Left lobe of liver (tissue), 2 donors: ENCODE data around the gene UBE2J2. TPM values are rescaled to one million over a fixed set of nuclear protein-coding genes. Genes with fewer than 3 reads are reported as not detected.
A peak's percentile ranks its signal among the peaks of the same experiment; 100 is the strongest.

Experiments used
- ATAC-seq: fragments of 200-7000 bp; cut with Tn5 transposase; one replicate; pipeline ENCODE4 v1.9.1; 2020; ENCODE audit warnings: mild to moderate bottlenecking, moderate library complexity
- DNase-seq: peaks from one replicate; pipeline ENCODE4 v3.0.0-alpha.2; 2020; ENCODE audit warnings: low spot score
- total RNA-seq: library from RNA; stranded (reverse); gene quantifications from one replicate; pipeline ENCODE4 v1.2.1, GENCODE V29; 2021
- donor health status: DM: no; HTN: no; CAD: no; lungs with moderate emphysema.
- donor health status: DM: no; HTN: yes; CAD: no.

The UBE2J2 gene
- total RNA-seq, 1 donor from 2014 or later = 27.6 TPM

GRCh38 chr1:1242461-1243265 is 31.0 kb downstream of the UBE2J2 start:
- DNase-seq (no peak), ATAC-seq (no peak)

DNA sequence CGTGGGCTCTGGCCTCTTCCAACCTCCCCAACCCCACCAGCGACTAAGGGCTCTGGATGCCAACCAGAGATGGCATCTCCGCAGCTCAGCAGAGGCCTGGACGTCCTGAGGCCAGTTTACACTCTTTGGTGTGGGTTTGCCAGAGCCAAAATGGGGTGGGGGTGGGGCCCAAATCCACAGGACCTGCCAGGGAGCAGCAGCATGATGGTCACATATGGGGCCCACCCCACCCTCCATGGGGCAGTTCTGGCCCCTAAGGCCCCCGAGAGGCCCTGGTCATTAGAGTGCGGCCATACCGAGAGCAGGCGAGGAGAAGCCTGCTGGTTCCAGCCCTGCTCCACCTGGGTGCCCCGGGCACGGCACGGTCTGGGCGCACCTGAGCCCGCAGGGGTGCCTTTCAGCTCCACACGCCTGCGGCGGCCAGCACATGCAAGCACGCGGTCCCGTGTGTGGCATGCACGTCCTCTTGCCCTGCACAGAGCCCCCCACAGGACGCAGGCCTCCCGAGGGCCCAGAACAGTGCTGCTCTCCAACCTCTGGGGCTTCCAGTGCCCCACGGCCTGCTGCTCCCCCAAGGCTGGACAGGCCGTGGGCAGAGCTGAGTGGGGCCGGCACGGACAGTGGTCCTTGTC is 31.9 kb downstream of the UBE2J2 start:
- no peak for DNase-seq

GRCh38 chr1:1240822-1241587 is 32.6 kb downstream of the UBE2J2 start:
- ATAC-seq (peak; percentile 1), DNase-seq (no peak)

More for the DNA sequence above, 31.9 kb downstream of the UBE2J2 start:
- ATAC-seq = no peak

DNA sequence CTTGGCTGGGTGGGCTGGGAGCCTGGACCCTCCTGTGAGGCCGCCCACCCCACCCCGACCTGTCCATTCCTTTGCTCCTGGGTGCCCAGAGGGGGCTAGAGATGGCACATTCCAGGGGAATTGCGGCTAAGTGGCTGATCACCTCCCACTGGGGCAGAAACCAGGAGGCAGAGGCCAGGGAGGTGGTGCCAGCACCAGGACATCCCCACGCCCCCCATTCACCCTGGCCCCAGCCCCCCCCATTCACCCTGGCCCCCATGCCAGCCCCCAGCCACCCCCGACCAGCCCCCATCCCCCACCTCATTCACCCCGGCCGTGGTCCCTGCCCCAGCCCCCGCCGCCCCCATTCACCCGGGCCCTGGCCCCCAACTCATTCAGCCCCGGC is 33.3 kb downstream of the UBE2J2 start:
- DNase-seq = no peak
- no peak for ATAC-seq

DNA sequence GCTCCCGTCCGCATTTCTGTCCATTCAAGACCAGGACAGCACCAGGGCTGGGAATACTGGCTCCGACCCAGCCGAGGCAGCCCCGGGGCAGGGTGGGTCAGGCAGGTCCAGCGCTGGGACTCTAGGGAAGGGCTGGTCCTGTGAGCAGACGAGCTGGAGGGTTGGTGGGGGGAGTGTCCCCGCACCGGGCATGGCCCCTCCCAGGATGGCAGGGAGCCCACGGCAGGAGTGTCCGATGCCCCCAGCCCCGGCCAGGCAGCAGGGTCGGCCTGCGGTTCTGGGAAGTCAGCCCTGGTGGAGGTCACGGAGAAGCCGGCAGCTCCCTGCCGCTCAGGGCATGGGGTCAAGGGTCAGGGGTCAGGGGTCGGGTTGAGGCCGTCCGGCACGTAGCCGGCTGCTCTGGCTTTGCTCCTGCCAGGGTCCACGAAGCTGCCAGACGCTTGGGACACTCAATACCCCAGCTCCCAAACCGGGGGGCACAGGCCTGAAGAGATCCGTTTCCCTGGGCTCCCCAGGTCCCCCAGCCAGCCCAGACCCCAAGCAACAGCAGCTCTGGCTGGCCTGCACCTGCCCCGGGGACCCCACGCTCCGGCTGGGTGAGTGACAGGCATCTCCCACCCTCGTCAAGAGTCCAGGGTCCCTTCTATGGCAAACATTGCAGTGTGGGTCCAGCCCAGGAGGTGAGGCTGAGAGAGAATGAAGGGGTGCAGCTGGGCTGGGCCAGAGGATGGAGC is 33.9 kb downstream of the UBE2J2 start:
- DNase-seq = peak; percentile 77
- peak; percentile 71 for ATAC-seq

- no peak for ATAC-seq
- no peak for DNase-seq
Observed at GRCh38 chr1:1239227-1239613, 34.4 kb downstream of the UBE2J2 start.

GRCh38 chr1:1238702-1239178 is 34.9 kb downstream of the UBE2J2 start:
- ATAC-seq (no peak), DNase-seq (no peak)

DNA sequence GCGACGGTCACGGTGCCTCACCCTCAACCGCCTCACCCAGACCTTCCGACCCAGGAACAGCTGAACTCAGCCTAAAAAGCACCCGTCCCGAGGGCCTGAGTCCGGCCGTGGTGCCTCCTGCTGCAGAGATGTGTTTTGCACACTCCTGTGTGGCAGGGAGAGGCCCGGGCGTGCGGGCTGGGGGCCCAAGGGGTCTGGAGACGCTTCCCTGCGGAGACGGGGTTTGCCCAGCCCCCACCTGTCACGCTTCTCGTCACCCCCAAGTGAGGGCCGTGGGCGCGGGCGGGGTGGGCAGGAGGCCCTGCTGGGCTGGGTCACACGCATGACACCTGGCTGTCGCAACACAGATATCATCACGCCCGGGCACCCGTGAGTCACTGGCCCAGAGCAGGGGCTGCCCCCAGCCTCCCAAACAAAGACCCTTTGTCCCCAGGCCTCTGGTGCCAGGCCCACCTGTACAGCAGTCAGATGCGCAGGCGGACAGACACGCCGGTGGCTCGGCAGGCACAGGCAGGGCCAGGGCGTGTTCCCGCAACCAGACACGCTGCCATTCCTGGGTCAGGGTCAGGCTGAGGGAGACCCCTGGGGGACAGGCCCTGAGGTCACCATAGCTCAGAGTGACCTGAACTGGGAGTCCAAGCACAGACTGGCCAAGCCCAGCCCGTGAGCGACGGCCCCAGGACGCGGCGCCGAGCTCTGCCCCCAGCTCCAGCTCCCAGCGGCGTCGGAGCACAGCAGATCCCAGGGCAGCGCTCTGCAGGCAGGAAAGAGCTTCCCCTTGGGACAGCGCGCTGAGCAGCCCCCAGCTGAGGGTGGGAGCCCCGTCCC is 35.6 kb downstream of the UBE2J2 start:
- ATAC-seq = peak; percentile 4

GRCh38 chr1:1236945-1237873 is 36.4 kb downstream of the UBE2J2 start:
- ATAC-seq (peak; percentile 64), DNase-seq (no peak)

More for the DNA sequence above, 35.6 kb downstream of the UBE2J2 start:
- DNase-seq = no peak

DNA sequence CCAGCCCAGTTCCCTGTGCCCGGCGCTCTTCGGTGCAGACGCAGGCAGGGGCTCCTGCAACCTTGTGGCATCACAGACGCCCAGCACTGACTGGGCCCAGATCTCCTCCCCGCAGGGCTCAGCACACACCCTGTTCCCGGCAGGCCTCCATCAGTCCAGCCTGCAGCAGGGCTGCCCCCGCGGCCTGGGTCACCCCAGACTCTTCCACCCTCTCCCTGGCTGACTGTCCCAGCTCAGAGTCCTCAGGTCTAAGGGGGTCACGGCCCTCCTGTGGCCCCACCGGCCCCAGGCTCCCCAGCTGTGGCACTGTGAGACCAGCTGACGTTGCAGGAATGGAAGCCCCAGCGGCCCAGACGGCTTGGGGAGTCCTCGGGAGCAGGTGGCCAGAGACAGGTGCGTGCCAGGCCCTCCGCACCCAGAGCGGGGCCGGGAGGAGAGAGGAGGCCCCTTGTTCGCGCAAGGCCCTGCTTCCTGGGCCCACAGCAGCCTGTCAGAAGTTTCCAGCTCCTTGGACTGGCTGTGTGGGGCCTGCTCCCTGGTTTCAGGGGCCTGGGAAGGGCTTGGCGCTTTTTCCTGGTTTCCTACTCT is 37.4 kb downstream of the UBE2J2 start:
- no peak for ATAC-seq
- no peak for DNase-seq

- ATAC-seq = no peak
- no peak for DNase-seq
Observed at GRCh38 chr1:1235016-1235744, 38.5 kb downstream of the UBE2J2 start.

GRCh38 chr1:1234180-1234808 is 39.4 kb downstream of the UBE2J2 start:
- no peak for ATAC-seq
- no peak for DNase-seq

DNA sequence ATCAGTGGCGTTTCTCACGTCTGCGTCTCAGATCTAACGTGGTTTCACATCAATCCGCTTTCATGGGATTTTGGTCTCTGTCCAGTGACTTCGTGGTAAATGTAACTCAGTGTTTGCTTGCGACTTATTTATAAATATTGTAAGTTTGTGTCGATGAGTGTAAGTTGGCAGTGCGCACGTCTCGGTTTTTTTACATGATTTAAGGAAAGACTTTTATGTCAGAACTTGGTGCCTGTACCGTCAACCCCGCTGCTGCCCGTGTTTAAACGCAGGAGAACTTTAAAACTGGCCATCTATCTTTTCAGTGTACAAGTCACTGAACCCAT is 40.1 kb downstream of the UBE2J2 start:
- no peak for ATAC-seq
- no peak for DNase-seq

DNA sequence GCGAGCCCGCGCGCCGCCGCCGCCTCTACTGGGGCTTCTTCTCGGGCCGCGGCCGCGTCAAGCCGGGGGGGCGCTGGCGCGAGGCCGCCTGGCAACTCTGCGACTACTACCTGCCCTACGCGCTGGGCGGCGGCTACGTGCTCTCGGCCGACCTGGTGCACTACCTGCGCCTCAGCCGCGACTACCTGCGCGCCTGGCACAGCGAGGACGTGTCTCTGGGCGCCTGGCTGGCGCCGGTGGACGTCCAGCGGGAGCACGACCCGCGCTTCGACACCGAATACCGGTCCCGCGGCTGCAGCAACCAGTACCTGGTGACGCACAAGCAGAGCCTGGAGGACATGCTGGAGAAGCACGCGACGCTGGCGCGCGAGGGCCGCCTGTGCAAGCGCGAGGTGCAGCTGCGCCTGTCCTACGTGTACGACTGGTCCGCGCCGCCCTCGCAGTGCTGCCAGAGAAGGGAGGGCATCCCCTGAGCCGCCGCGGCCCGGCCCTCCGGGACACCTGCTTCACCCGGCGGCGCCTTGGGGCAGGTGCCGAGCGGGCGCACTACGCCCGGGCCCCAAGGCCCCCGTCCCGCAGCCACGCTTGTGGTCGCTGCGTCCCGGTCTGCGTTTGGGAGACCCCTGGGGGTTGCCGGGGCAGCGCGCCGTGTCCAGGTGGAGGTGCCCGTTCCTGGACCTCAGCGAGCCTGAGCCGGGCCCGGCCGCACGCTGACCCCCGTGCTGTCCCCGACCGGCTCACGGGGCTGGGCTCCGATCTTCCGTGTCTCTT is 40.7 kb downstream of the UBE2J2 start:
- ATAC-seq (no peak), DNase-seq (no peak)

- no peak for DNase-seq
- no peak for ATAC-seq
Observed at GRCh38 chr1:1232208-1232795, 41.4 kb downstream of the UBE2J2 start, which contains the start of gene B3GALT6. TSS of gene B3GALT6 (plus strand) at chr1:1232237. CDS start at chr1:1232279, 42 bp downstream.
